ENCODE results near the gene A1CF.
"Not testable (repeated sequence)": the region's sequence is repeated elsewhere in the genome, so short reads cannot be mapped to it uniquely, and the experiment has no call there.

Gene A1CF

DNA sequence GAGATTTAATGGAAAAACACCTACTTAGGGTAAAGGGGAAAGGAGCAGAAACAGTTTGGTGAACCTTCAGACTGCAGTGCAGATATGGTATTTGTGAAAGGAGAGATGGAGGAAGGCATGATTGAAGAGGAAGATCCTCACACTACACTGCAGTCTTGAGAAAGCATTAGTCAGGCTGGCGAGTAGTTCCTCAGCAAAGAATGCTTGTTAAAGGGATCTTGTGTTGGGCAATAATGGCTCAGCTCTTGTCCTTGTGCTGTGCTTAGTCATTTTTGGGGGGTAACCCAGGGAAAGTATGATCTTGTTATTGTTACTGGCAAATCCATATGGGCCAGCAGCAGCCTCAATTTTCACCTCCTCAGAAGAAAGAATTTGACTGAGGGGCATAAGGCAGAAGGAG is 105.4 kb downstream of the A1CF start:
- DNase-seq: peak; percentile 17

GRCh38 chr10:50774868-50775267 is 110.6 kb downstream of the A1CF start:
- DNase-seq: not testable (repeated sequence)

DNA sequence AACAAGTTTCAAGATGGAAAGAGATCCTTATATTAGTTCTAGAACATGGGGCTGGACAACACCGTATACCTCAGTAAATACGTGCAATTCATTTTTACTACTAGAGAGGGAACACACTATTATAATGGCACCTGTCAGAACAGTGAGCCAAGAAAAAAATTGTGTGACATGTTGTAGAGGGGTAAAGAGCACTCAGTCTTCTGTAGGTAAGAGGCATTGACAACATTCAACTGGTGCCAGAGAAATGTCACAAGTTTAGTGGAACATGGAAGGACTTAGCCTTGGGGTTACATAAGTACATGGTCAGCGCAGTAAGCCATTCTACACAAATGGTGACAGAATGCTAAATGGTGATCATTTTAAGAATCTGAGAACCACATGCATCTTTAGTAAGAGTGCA is 113.4 kb downstream of the A1CF start:
- DNase-seq: not testable (repeated sequence)

DNA sequence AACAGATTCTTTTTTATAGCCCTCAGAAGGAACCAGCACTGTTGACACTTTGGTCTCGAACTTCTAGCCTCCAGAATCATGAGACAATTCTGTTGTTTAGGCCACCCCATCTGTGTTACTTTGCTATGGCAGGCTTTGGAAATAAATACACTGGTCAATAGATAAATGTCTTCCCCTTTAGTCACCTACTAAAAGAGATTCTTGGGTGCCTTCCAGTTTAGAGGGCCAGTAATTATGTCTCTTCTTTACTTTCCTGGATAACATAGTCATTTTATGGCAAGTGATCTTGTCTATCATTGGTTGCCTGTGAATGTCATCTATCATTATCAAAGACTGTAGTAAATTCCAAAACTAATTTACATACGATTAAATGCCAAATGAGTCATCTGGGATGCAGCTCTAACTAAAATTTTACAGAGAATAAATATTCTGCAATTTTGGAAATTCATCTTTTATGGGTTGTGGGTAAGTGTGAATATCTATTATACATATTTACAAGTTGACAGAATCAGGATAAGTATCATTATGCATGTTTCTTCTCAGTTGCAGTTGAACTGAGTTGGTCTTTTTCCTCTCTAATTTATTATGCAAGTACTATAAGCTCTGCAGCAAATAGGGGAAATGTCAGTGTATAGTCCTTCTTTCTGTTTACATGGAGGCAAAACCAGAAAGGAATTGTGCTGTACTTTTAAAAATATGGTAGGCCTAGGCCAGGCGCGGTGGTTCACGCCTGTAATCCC is 118.5 kb downstream of the A1CF start:
- peak; percentile 85 for DNase-seq
